Measurements from ENCODE around the gene METTL24. TPM values are rescaled to one million over a fixed set of nuclear protein-coding genes. Genes with fewer than 3 reads are reported as not detected.

The METTL24 gene
- 12.0 TPM for total RNA-seq

GRCh38 chr6:110357664-110358552 lies at the start of gene METTL24:
Gene METTL24 (minus strand): TSS chr6:110358349. CDS start chr6:110358272, 77 bp downstream.

Other genes with a start within 250 kb of the METTL24 start
- 31.2 TPM for gene WASF1, start 178.7 kb downstream of the METTL24 start, total RNA-seq
- gene CDC40, start 177.9 kb downstream of the METTL24 start, total RNA-seq: 41.9 TPM
- 0.16 TPM for gene DDO, start 57.2 kb upstream of the METTL24 start, total RNA-seq
- gene SLC22A16, start 118.3 kb upstream of the METTL24 start, total RNA-seq: 0.82 TPM

Data from camera-type eye (tissue), 1 donor.